Fibroblast of lung (primary cell): ENCODE measurements around the gene TSPAN16. TPM values are rescaled to one million over a fixed set of nuclear protein-coding genes. Genes with fewer than 3 reads are reported as not detected.

Experiments
- DNase-seq, 2 donors: peaks; one replicate each; pipeline versions ENCODE4 v3.0.0 to v3.0.0-alpha.2; 2010; ENCODE audit warnings: low read depth in 2 of 2
- H2AFZ ChIP-seq: 2 replicates; pipeline ENCODE4 v1.5.1; 2012; ENCODE audit warnings: low read length, control low read depth, inconsistent platforms
- H3K27ac ChIP-seq: 2 replicates; pipeline ENCODE4 v1.5.1; 2011; ENCODE audit warnings: low read length, control low read depth; ENCODE audit not compliant: insufficient read depth
- H3K27me3 ChIP-seq: 2 replicates; pipeline ENCODE4 v1.5.1; 2011; ENCODE audit warnings: mild to moderate bottlenecking, low read length; ENCODE audit not compliant: control insufficient read depth, insufficient read depth
- H3K36me3 ChIP-seq: 2 replicates; pipeline ENCODE4 v1.5.1; 2011; ENCODE audit warnings: low read length; ENCODE audit not compliant: control insufficient read depth, insufficient read depth
- H3K4me1 ChIP-seq: 2 replicates; pipeline ENCODE4 v1.5.1; 2011; ENCODE audit warnings: low read length; ENCODE audit not compliant: control insufficient read depth, insufficient read depth; ENCODE audit errors: extremely low read depth
- H3K4me2 ChIP-seq: 2 replicates; pipeline ENCODE4 v1.5.1; 2011; ENCODE audit warnings: low read length, control low read depth; ENCODE audit not compliant: insufficient read depth; ENCODE audit errors: extremely low read depth
- H3K4me3 ChIP-seq, 4 experiments: fragments of 200-600 bp in 1 of 4; sonication (generic) in 1 of 4; replicated peaks in 1 of 4; 2 replicates each; pipeline ENCODE4 v1.5.1; 2011 to 2016; ENCODE audit warnings: low read length in 4 of 4, low read depth in 3 of 4, mild to moderate bottlenecking in 3 of 4, control low read depth in 2 of 4, inconsistent platforms in 1 of 4, mixed read lengths in 1 of 4; ENCODE audit not compliant: insufficient read depth in 1 of 4; ENCODE audit errors: control extremely low read depth in 1 of 4
- H3K79me2 ChIP-seq: 2 replicates; pipeline ENCODE4 v1.5.1; 2012; ENCODE audit warnings: mild to moderate bottlenecking, low read length, inconsistent platforms; ENCODE audit not compliant: control insufficient read depth, insufficient read depth
- H3K9ac ChIP-seq: 2 replicates; pipeline ENCODE4 v1.5.1; 2011; ENCODE audit warnings: mild to moderate bottlenecking, low read length, control low read depth; ENCODE audit not compliant: insufficient read depth
- H3K9me3 ChIP-seq: 2 replicates; pipeline ENCODE4 v1.5.1; 2012; ENCODE audit warnings: low read depth, low read length; ENCODE audit not compliant: control insufficient read depth, insufficient read depth
- H4K20me1 ChIP-seq: 2 replicates; pipeline ENCODE4 v1.5.1; 2011; ENCODE audit warnings: low read length; ENCODE audit not compliant: control insufficient read depth, insufficient read depth; ENCODE audit errors: extremely low read depth
- CTCF ChIP-seq, 2 donors: IDR thresholded peaks in 1 of 2; conservative IDR thresholded peaks in 1 of 2; 1 replicate in 1 of 2; 2 replicates in 1 of 2; pipeline ENCODE4 v1.5.1; 2011 to 2012; ENCODE audit warnings: low read length in 2 of 2, control low read depth in 1 of 2, inconsistent platforms in 1 of 2, low read depth in 1 of 2, mild to moderate bottlenecking in 1 of 2
- EZH2 ChIP-seq: IDR thresholded peaks from 2 replicates; pipeline ENCODE4 v1.5.1; 2012; ENCODE audit warnings: low read length, control low read depth, mild to moderate bottlenecking; ENCODE audit errors: missing control alignments
- polyA plus RNA-seq, 2 donors: library from polyadenylated mRNA; depleted of rRNA in 1 of 2; stranded (reverse) in 1 of 2; unstranded in 1 of 2; fragments of >200 nt; gene quantifications; 2 replicates each; pipeline ENCODE4 v1.2.1, GENCODE V29; 2011 to 2012; ENCODE audit warnings: missing spikeins in 1 of 2
- total RNA-seq: library from RNA; depleted of rRNA; stranded (reverse); fragments of >200 nt; gene quantifications from 2 replicates; pipeline ENCODE4 v1.2.1, GENCODE V29; 2014

The TSPAN16 gene
- total and polyA plus RNA-seq, 2 donors (not counting 1 experiment from before 2014, with no cell fraction given): not detected

DNA sequence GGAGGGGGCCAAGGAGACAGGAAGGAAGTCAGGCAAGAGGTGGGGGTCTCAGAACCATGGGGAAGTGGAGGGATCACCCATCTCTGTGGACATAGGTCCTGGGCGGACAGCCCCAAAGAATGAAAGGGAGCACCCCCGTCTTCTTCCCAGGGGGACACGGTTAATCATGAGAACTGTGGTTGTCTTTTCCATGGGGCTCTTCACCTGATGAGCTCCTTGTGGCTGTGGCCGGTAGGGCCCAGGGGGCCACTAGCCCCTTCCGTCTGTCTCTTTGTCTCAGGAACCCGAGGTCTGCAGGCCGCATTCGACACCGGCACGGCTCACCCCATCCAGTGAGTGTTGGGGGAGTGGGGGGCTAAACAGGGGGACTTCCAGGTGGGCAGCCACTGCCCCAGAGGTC lies 67.9 kb downstream of the TSPAN16 start:
- H3K36me3 ChIP-seq: peaks cover 8% of the 10 kb centered on the region
- H3K4me2 ChIP-seq: no peak overlapping the region
- TF ChIP-seq EZH2 (no peak), CTCF (conservative IDR thresholded peaks at IDR 0.05 in 1 of 2, IDR thresholded peaks at IDR 0.05 in 1 of 2; ENCODE audit: low read depth in 1 of 2, low read length in 2 of 2) (no peak)
- no peaks in the 10 kb centered on the region for H3K4me1 ChIP-seq
- no peaks in the 10 kb centered on the region for H4K20me1 ChIP-seq
- H3K9me3 ChIP-seq: no peaks in the 10 kb centered on the region
- DNase-seq: no peak
- no peak overlapping the region for H3K9ac ChIP-seq
- no peak overlapping the region for H3K4me3 ChIP-seq
- no peaks in the 10 kb centered on the region for H3K27me3 ChIP-seq
- H3K79me2 ChIP-seq: no peaks in the 10 kb centered on the region
- no peak overlapping the region for H3K27ac ChIP-seq
- no peak overlapping the region for H2AFZ ChIP-seq

- no peak for DNase-seq
- Histone ChIP-seq H3K36me3 (peaks cover 8% of the 10 kb centered on the region), H2AFZ (no peak overlapping the region), H3K27ac (no peak overlapping the region), H3K4me3 (no peak overlapping the region), H3K9ac (no peak overlapping the region), H3K27me3 (no peaks in the 10 kb centered on the region), H4K20me1 (no peaks in the 10 kb centered on the region), H3K79me2 (no peaks in the 10 kb centered on the region), H3K9me3 (no peaks in the 10 kb centered on the region), H3K4me2 (no peak overlapping the region), H3K4me1 (no peaks in the 10 kb centered on the region)
- TF ChIP-seq CTCF (conservative IDR thresholded peaks at IDR 0.05 in 1 of 2, IDR thresholded peaks at IDR 0.05 in 1 of 2; ENCODE audit: low read depth in 1 of 2, low read length in 2 of 2): no peak
- no peak for TF ChIP-seq EZH2
Measured at GRCh38 chr19:11364296-11364904, 68.4 kb downstream of the TSPAN16 start.

GRCh38 chr19:11364935-11365334 lies 69.0 kb downstream of the TSPAN16 start:
- Histone ChIP-seq H3K9ac (no peak overlapping the region), H3K4me3 (no peak overlapping the region), H3K9me3 (no peaks in the 10 kb centered on the region), H3K27ac (no peak overlapping the region), H4K20me1 (no peaks in the 10 kb centered on the region), H2AFZ (no peak overlapping the region), H3K79me2 (no peaks in the 10 kb centered on the region), H3K36me3 (peaks cover 8% of the 10 kb centered on the region), H3K27me3 (no peaks in the 10 kb centered on the region), H3K4me2 (no peak overlapping the region), H3K4me1 (no peaks in the 10 kb centered on the region)
- TF ChIP-seq EZH2: no peak
- TF ChIP-seq CTCF (conservative IDR thresholded peaks at IDR 0.05 in 1 of 2, IDR thresholded peaks at IDR 0.05 in 1 of 2; ENCODE audit: low read depth in 1 of 2, low read length in 2 of 2): no peak
- DNase-seq: no peak

Other genes with a start within 250 kb of the TSPAN16 start
- 204 and 427 TPM in 2 replicates for gene LDLR, start 206.7 kb upstream of the TSPAN16 start, total RNA-seq
- 187 and 210 TPM in 2 replicates for gene LDLR, start 206.7 kb upstream of the TSPAN16 start, polyA plus RNA-seq
- 3.9 and 32.0 TPM in 2 replicates for gene SPC24, start 140.4 kb upstream of the TSPAN16 start, total RNA-seq
- 8.1 and 32.0 TPM in 2 replicates for gene SPC24, start 140.4 kb upstream of the TSPAN16 start, polyA plus RNA-seq
- 435 and 511 TPM in 2 replicates for gene KANK2, start 98.6 kb upstream of the TSPAN16 start, total RNA-seq
- gene KANK2, start 98.6 kb upstream of the TSPAN16 start, polyA plus RNA-seq: 192 and 197 TPM in 2 replicates
- gene ANGPTL8, start 56.5 kb upstream of the TSPAN16 start, total RNA-seq: not detected in 2 replicates
- gene ANGPTL8, start 56.5 kb upstream of the TSPAN16 start, polyA plus RNA-seq: not detected in 2 replicates
- gene DOCK6, start 33.6 kb upstream of the TSPAN16 start, total RNA-seq: 10.5 and 17.7 TPM in 2 replicates
- gene DOCK6, start 33.6 kb upstream of the TSPAN16 start, polyA plus RNA-seq: 6.9 and 10.0 TPM in 2 replicates
- gene RAB3D, start 43.5 kb downstream of the TSPAN16 start, total RNA-seq: 15.4 and 20.0 TPM in 2 replicates
- 11.5 and 16.2 TPM in 2 replicates for gene RAB3D, start 43.5 kb downstream of the TSPAN16 start, polyA plus RNA-seq
- 54.7 and 76.8 TPM in 2 replicates for gene TMEM205, start 50.1 kb downstream of the TSPAN16 start, total RNA-seq
- 68.4 and 78.6 TPM in 2 replicates for gene TMEM205, start 50.1 kb downstream of the TSPAN16 start, polyA plus RNA-seq
- 10.1 and 11.3 TPM in 2 replicates for gene CCDC159, start 50.4 kb downstream of the TSPAN16 start, total RNA-seq
- 13.8 and 14.4 TPM in 2 replicates for gene CCDC159, start 50.4 kb downstream of the TSPAN16 start, polyA plus RNA-seq
- 7.4 and 13.0 TPM in 2 replicates for gene PLPPR2, start 59.3 kb downstream of the TSPAN16 start, total RNA-seq
- gene PLPPR2, start 59.3 kb downstream of the TSPAN16 start, polyA plus RNA-seq: 17.6 and 21.2 TPM in 2 replicates
- 0.50 and 0.51 TPM in 2 replicates for gene SWSAP1, start 78.5 kb downstream of the TSPAN16 start, total RNA-seq
- 0.76 and 1.2 TPM in 2 replicates for gene SWSAP1, start 78.5 kb downstream of the TSPAN16 start, polyA plus RNA-seq
- 6.4 and 9.2 TPM in 2 replicates for gene EPOR, start 88.2 kb downstream of the TSPAN16 start, total RNA-seq
- 3.6 and 3.8 TPM in 2 replicates for gene EPOR, start 88.2 kb downstream of the TSPAN16 start, polyA plus RNA-seq
- gene RGL3, start 123.2 kb downstream of the TSPAN16 start, total RNA-seq: 1.8 and 4.0 TPM in 2 replicates
- gene RGL3, start 123.2 kb downstream of the TSPAN16 start, polyA plus RNA-seq: 0.20 and 0.90 TPM in 2 replicates
- 0.26 and 0.66 TPM in 2 replicates for gene ODAD3, start 139.0 kb downstream of the TSPAN16 start, total RNA-seq
- 0.32 and 0.67 TPM in 2 replicates for gene ODAD3, start 139.0 kb downstream of the TSPAN16 start, polyA plus RNA-seq
- 120 and 134 TPM in 2 replicates for gene PRKCSH, start 139.5 kb downstream of the TSPAN16 start, total RNA-seq
- 110 and 117 TPM in 2 replicates for gene PRKCSH, start 139.5 kb downstream of the TSPAN16 start, polyA plus RNA-seq
- gene ELAVL3, start 184.9 kb downstream of the TSPAN16 start, total RNA-seq: under 0.01 TPM in 1 of 2 replicates, not detected in the other
- gene ELAVL3, start 184.9 kb downstream of the TSPAN16 start, polyA plus RNA-seq: not detected in 2 replicates
- gene ZNF653, start 209.7 kb downstream of the TSPAN16 start, total RNA-seq: 3.5 and 3.6 TPM in 2 replicates
- gene ZNF653, start 209.7 kb downstream of the TSPAN16 start, polyA plus RNA-seq: 3.1 and 5.5 TPM in 2 replicates
- 33.5 and 49.1 TPM in 2 replicates for gene ECSIT, start 233.0 kb downstream of the TSPAN16 start, total RNA-seq
- 19.3 and 22.6 TPM in 2 replicates for gene ECSIT, start 233.0 kb downstream of the TSPAN16 start, polyA plus RNA-seq
- 17.2 and 20.3 TPM in 2 replicates for gene CNN1, start 242.7 kb downstream of the TSPAN16 start, total RNA-seq
- 24.0 and 83.9 TPM in 2 replicates for gene CNN1, start 242.7 kb downstream of the TSPAN16 start, polyA plus RNA-seq